DMS153 (cell line): ENCODE data around the gene IKBKE.
A peak's percentile ranks its signal among the peaks of the same experiment; 100 is the strongest.
"Not testable (repeated sequence)": the region's sequence is repeated elsewhere in the genome, so short reads cannot be mapped to it uniquely, and the experiment has no call there.

Source experiments
- DNase-seq: peaks from one replicate; lab custom pipeline; 2025; lab: John Stamatoyannopoulos, UW

The IKBKE gene

DNA sequence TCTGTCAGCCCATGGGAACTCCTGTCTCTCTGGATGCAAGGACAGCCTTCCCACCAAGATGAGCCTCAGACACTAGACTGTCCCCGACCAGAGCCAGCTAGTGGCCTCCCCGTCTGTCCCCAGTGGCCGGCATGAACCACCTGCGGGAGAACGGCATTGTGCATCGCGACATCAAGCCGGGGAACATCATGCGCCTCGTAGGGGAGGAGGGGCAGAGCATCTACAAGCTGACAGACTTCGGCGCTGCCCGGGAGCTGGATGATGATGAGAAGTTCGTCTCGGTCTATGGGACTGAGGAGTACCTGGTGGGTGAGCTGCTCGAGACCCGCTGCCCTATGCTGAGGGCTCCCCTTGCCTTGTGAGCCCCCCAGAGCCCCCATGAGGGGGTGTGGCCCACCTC is 5.8 kb downstream of the IKBKE start:
- no peak for DNase-seq

DNA sequence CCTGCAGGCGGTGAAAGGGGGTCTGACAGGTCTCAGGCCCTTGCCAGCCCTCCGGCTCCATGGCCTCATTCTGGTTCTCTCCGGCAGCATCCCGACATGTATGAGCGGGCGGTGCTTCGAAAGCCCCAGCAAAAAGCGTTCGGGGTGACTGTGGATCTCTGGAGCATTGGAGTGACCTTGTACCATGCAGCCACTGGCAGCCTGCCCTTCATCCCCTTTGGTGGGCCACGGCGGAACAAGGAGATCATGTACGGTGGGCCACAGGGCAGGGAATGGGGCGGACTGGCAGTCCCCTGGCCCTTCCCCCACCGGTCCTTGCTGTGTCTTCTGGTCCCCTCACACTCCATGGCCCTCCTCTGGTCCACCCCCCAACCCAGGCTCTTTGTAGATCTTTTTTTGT is 6.3 kb downstream of the IKBKE start:
- DNase-seq: no peak

DNA sequence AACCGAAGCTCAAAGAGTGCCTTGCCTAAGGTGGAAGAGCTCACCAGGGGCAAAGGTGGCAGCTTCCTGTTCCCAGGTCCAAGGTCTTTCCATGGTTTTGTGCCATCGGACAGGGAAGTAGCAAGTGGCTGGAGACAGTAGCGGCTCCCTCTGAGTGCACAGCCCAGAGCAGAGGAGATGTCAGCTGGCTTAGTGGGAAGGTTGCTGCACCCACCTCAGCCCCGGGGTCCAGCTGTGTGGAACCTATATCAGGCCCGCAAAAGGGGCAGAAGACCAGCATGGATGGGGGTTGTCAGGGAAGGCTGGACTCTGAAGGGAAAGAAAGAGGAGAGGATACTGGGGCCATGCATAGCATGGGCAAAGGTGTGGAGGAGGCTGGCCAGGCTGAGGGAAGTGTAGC is 6.8 kb downstream of the IKBKE start:
- no peak for DNase-seq

DNA sequence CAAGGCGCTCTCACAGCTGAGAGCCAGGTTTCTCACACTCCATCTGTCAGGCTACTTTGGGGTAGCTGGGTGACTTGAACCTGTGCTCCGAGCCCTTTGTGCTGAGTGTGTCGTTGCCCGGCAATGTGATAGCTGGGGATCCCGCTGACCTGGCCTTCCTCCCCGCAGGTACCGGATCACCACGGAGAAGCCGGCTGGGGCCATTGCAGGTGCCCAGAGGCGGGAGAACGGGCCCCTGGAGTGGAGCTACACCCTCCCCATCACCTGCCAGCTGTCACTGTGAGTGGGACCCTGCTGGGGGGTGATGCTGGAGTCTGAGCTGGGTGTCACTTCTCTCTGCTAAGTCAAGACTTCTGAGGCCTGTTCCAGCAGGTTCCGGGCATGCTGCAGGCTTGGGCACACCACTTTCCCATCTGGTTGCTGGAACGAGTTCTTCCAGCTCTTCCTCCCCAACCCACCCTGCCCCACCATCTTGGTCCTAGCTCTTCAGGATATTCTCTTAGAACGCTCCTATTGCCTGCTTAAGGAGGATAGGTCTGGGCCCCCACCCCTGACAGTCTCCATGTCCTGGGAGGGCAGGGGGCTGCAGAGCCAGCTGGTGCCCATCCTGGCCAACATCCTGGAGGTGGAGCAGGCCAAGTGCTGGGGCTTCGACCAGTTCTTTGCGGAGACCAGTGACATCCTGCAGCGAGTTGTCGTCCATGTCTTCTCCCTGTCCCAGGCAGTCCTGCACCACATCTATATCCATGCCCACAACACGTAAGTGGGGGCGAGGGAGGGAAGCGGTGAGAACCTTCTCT is 7.5 kb downstream of the IKBKE start:
- DNase-seq: no peak

DNA sequence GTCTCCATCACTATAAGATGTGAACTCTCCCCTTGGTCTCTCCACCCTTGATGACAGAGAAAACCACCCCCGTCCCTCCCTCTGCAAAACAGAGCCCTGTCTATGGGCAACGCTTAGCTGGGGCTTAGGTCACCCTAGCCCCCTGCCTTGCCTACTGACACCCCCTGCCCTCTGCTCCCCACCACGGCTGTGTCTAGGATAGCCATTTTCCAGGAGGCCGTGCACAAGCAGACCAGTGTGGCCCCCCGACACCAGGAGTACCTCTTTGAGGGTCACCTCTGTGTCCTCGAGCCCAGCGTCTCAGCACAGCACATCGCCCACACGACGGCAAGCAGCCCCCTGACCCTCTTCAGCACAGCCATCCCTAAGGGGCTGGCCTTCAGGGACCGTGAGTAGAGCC is 8.5 kb downstream of the IKBKE start:
- DNase-seq: no peak

DNA sequence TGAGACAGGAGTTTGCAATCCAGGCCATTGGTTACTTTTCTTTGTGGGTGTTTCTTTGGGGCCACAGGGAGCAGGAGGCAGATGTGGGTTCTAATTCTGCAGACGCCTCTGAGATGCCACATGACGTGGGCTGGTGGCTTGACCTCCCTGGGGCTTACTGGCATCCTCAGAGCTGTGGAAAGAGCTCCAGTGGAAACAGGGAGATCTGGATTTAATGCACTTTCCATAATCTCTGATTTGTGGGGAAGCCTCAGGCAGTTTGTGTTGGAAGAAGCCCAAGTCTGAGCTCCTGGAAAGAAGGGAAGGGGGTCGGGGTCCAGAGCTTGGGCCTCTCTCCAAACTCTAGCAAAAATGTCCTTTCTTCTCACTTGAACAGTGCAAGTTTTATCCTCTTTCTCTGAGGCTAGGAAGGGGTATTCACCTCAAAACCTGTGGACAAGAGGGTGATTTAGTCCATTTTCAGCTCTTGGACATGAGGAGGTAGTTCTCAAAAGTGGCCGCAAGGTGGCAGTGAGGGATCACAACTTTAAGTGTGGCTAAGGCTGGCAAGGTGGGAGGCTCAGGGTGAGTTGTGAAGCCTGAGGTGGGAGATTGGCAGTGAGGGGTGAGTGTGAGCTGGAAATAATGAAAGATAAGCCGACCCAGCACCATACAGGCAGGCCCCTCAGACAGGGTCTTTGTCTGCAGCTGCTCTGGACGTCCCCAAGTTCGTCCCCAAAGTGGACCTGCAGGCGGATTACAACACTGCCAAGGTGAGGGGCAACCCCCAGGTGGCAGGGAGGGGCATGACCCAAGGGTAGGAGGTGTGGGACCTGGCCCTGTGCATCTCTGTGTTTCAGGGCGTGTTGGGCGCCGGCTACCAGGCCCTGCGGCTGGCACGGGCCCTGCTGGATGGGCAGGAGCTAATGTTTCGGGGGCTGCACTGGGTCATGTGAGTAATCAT is 9.2 kb downstream of the IKBKE start:
- DNase-seq: peak; percentile 46

DNA sequence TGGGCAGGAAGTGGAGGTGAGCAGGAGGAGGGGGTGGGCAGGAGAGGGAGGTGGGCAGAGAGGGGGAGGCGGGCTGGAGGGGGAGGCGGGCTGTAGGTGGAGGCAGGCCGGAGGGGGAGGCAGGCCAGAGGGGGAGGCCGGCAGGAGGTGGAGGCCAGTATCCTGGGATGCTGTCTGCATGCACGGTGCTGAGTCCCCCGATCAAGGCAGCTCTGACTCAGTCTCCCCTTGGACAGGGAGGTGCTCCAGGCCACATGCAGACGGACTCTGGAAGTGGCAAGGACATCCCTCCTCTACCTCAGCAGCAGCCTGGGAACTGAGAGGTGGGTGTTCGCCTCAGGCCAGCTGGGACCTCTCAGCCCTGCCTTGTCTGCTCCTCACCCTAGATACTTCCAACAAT is 9.9 kb downstream of the IKBKE start:
- no peak for DNase-seq

DNA sequence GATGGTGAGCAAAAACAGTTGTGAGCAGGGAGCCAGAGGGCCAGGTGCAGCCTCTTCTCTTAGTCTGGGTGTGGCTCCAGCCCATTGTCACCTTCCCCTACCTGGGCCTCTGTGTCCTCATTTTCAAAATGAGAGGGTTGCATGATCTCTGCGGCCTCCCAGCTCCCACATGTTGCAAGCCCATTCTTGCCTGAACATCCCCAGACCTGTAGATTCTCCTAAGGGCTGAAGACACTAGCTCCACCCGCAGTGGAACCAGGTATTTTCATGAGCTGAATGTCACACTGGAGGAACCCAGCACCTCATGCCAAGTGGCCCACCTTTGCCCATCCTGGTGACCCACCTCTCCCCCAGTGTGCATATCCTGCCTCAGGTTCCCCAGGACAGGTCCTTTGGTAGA is 12.3 kb downstream of the IKBKE start:
- peak; percentile 70 for DNase-seq

DNA sequence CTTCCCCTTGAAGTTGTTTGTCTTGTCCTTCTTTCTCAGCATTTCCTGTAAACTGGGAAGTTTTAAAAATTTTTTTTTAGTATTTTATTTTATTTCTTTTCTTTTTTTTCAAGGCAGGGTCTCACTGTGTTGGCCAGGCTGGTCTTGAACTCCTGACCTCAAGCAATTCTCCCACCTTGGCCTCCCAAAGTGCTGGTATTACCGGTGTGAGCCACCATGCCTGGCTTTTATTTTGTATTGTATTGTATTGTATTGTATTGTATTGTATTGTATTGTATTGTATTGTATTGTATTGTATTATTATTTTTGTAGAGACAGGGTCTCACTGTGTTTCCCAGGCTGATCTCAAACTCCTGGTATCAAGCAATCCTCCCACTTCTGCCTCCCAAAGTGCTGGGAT is 13.6 kb downstream of the IKBKE start:
- not testable (repeated sequence) for DNase-seq

DNA sequence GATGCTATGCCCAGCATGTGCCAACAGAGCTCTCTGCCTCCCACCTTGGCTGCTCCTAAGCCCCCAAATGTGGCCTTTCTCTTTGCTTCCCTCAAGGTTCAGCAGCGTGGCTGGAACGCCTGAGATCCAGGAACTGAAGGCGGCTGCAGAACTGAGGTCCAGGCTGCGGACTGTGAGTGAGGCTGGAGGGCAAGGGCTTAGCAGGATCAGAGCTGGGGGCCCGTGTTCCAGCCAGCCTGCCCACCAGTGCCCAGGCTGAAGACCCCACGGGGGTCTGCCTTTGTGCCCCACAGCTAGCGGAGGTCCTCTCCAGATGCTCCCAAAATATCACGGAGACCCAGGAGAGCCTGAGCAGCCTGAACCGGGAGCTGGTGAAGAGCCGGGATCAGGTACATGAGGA is 14.6 kb downstream of the IKBKE start:
- no peak for DNase-seq

DNA sequence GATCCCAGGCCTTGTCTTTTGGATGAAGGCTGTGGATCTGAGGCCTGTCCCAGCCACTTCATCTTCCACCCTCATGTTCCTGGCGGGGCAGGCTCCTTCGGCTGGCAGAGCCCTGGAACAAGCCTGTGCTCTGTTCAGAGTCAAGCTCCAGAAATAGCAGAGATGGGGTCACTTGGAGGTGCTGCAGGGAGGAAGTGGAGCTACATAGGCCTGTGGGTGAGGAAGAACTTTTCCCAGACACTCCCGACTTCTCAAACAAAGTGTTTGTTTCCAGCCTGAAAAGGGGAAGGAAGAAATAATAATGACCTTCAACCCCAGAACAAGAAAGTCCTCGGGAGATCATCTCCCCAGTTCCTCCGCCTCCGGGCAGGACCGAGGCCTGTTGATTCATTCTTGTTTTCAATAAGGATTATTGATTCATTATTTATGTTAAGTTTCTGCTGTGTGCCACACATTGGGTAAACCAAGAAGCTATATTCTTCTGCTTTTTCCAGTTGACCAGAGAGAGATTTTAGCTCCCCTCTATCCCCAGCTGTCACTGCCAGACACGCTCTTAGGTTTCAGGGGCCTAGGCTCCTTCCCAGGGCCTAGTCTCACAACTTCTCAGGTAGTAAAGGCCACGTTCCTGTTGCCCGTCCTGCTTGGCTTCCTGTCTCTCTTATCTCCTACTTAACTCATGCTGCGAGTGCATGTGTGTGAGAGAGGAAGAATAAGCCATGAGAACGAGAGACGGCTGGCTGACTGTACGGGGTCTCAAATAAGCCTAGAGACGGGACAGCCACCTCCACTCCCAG is 16.9 kb downstream of the IKBKE start:
- no peak for DNase-seq

DNA sequence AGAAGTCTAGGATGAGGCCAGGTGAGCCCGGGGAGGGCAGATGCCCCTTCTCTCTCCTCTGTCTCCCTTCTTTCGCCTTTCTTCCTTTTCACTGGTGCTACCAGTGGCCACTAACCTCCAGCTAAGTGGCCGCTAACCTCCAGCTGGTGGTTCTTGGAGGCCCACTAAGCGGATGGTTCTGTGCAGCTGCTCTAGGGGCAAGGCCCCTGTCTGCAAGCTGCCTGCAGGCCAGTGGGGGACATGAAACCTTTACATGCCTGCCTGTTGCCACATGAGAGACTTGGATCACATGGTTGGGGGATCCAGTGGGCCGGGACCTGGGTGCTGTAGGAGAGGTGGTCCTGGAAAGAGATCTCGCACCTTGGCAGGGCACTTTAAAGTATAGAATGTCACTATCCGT is 17.7 kb downstream of the IKBKE start:
- DNase-seq: no peak

DNA sequence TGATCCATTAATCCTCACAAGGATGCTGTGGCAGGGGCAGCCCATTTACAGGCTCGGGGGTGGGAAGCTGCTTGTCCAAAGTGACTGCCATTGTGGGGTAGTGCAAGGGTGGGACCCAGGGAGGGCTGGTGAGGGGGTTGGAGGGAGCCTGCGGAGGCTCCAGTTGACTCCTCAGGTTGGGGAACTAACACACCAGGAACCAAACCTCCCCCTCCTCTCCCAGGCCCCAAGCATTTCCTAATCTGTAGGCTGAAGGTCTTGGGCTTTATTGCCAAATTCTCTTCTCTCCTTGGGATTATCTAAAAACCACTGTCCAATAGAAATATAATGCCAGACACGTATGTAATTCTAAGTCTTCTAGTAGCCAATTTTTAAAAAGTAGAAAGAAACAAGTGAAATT is 18.2 kb downstream of the IKBKE start:
- no peak for DNase-seq

DNA sequence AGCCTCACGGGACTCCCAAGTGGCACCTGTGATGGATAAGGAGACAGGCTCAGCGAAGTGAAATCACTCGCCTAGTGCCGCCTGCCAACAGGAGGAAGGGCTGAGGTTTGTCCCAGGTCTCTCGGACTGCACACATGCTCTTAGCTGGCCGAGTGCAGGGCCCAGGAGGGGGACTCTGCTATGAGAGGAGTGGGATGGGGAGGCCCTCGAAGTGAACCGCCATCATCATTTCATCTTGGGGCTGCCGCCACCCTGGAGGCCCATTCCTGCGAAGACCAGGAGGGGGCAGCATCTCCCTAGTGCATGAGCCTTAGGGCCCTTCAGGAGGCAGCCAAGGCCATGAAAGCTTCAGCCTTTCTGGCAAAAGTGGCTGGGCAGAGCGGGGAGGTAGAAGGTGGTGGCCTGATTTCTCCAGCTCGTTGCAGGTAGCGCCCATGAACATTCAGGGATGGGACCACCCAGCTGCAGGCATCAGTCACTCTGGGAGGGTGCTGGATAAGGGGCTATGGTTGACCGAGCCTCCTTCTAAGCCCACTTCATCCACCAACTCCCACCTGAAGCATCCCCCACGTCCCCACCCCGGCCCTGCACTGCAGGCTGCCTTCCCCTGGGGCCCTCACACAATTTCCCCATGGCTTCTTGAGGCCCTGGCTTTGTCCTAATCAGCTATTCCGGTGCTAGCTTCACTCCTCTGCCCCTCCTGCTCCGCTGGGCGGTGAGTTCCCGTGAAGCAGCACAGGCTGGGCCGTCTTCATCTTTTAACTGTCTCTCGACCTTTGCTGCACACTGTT is 19.9 kb downstream of the IKBKE start:
- peak; percentile 66 for DNase-seq

DNA sequence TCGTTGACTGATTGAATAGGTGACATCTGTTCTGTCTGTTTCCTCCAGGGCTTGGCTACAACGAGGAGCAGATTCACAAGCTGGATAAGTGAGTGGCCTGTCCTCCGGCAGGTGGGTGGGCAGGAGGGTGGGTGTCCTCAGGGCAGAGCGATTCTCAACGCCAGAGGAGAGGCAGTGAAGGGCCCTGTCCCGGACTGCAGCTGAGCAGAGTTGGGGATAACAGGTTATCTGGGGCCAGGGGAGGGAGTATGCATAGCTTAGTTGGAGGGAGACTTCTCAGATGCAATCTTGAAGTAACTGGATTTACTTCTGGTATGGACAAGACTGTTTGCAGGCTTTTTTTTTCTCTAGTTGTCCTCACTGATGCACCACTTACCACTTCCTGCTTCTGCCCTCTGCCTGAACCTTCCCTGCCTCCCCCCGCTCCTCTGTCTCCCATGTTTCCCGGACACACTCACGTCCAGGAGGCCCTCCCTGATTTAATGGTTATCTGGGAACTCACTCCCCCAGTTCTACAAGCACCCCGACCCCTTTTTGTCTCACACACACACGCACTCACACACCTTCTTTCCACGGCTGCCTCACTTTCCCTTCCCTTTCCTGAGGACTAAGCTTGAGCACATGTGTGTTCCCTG is 20.6 kb downstream of the IKBKE start:
- no peak for DNase-seq

DNA sequence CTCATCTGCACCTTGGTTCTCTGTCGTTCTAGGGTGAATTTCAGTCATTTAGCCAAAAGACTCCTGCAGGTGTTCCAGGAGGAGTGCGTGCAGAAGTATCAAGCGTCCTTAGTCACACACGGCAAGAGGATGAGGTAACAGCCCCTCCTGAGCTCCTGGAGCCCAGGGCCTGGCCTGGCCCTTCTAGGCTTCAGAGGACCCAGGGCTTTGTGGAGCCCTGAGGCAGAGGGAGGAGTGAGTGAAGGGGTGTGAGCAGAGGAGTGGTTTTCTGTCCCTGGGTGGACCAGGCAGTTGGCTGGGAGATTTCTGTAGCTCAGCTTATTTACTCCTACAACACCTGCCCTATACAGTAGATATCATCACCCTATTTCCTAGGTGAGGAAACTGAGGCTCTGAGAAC is 21.3 kb downstream of the IKBKE start:
- no peak for DNase-seq

DNA sequence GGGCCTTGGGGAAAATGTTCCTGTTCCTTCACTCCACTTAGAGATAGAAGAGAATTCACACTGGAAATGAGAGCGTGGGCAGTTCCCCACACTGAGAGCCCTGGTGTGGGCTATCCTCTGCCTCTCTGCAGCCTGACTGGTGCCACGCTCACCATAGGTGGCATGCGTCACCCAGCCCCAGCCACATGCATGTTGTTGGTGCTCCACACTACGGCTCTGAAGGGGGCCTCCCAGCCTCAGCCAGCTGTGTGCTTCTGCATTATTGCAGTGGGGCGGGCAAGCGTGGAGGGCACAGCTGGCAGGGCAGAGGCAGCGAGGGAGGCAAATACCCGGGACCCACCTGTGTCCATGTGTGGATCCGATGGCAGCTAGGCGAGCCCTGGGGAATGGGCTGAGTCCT is 22.3 kb downstream of the IKBKE start:
- DNase-seq: no peak

DNA sequence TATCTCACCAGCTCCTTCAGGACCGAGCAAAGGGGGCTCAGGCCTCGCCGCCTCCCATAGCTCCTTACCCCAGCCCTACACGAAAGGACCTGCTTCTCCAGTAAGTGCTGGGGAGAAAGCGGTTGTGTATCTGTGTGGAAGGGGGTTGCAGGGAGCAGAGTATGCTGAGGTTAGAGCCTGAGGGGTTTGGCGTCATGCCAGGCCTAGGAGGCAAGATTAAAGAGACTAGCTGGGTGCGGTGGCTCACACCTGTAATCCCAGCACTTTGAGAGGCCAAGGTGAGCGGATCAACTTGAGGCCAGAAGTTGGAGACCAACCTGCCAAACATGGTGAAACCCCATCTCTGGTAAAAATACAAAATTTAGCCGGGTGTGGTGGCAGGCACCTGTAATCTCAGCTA is 23.0 kb downstream of the IKBKE start:
- no peak for DNase-seq

DNA sequence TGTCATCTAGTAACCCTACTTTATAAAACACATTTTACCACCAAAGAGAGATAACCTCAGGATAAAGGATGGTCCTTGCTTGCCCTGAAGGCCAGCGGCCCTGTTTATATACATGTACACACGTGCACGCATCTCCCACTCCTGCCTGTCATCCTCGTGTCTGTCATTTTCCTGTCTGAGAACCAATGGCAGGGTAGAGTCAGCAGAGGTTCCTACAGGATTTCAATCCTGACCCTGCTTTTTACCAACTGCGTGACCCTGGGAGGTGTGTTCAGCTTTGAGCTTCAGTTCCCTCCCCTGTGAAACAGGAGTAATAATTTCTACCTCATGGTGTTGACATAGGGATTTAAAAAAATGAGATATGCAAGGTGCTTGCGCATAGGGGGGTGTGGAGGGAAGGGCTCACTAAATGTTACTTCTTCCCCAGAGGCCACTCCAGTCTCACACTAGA is 24.8 kb downstream of the IKBKE start:
- DNase-seq: no peak

DNA sequence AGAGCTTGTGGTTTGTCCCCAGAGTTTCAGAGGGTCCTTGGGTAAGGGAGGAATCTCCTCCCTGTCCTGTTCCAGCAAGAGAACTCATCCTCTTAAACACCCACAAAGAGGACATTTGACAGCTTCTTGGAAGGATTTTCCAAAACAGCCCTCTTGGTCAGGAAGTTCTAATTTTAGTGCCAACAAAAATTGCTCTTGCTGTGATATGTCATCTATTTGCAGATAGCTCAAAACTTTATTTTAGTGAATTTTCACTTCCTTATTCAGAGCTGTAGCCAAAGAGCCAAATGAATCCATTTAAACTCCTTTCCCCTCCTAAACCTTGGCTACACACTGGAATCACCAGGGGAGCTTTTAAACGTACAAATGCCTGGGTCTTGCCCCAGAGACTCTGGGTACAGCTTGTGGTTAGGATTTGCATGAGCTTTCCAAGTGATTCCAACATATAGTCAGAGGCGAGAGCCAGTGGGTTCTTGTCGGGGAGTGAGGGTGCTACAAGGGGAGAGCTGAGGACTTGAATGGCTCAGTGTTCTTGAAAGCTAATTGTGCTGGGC is 25.3 kb downstream of the IKBKE start:
- no peak for DNase-seq
